Activated T-cell treated with anti-CD3 and anti-CD28 coated beads, Interleukin-2, amount 50 U/mL, for 4 hours (primary cell): ENCODE measurements around the gene PAM. TPM values are rescaled to one million over a fixed set of nuclear protein-coding genes. Genes with fewer than 3 reads are reported as not detected.

Experiments used
- ATAC-seq, 2 donors: fragments of 200-7000 bp; cut with Tn5 transposase; one replicate each; pipeline ENCODE4 v1.10.0; 2021
- DNase-seq: peaks from one replicate; pipeline ENCODE4 v3.0.0-alpha.2; 2020
- H3K27me3 Mint-ChIP-seq: one replicate; pipeline ENCODE4 v1.8.0; 2021; ENCODE audit warnings: low read depth, mixed read lengths
- H3K36me3 Mint-ChIP-seq: one replicate; pipeline ENCODE4 v1.8.0; 2022; ENCODE audit warnings: mixed read lengths; ENCODE audit not compliant: insufficient read depth
- H3K4me1 Mint-ChIP-seq: one replicate; pipeline ENCODE4 v1.8.0; 2021; ENCODE audit warnings: low read depth, mixed read lengths
- H3K4me3 Mint-ChIP-seq: one replicate; pipeline ENCODE4 v1.8.0; 2021; ENCODE audit warnings: mild to moderate bottlenecking, moderate library complexity, mixed read lengths
- H3K9me3 Mint-ChIP-seq: one replicate; pipeline ENCODE4 v1.8.0; 2021; ENCODE audit warnings: mixed read lengths
- total RNA-seq, 3 donors: library from RNA; stranded (reverse); gene quantifications; one replicate each; pipeline ENCODE4 v1.2.1, GENCODE V29; 2021

PAM gene
- total RNA-seq, 3 donors from 2014 or later, result 50.9 to 56.2 (median 55.7) TPM

- H3K36me3 Mint-ChIP-seq, result no peaks in the 10 kb centered on the region
- H3K9me3 Mint-ChIP-seq, result peaks cover 3% of the 10 kb centered on the region
- DNase-seq (no peak), ATAC-seq (no peak)
- H3K4me3 Mint-ChIP-seq, result no peak overlapping the region
- peaks cover 18% of the 10 kb centered on the region for H3K4me1 Mint-ChIP-seq
- H3K27me3 Mint-ChIP-seq, result peaks cover 3% of the 10 kb centered on the region
Observed at GRCh38 chr5:102858221-102858620, 103.1 kb downstream of the PAM start.

- Mint-ChIP-seq H3K4me1 (peaks cover 16% of the 10 kb centered on the region), H3K4me3 (no peak overlapping the region), H3K27me3 (peaks cover 4% of the 10 kb centered on the region), H3K36me3 (no peaks in the 10 kb centered on the region), H3K9me3 (peaks cover 3% of the 10 kb centered on the region)
- ATAC-seq, result peak; percentile 34 to 67
- DNase-seq, result no peak
Observed at GRCh38 chr5:102858808-102859207, 103.7 kb downstream of the PAM start.

GRCh38 chr5:102860035-102860434 lies 104.9 kb downstream of the PAM start:
- H3K27me3 Mint-ChIP-seq, result peaks cover 6% of the 10 kb centered on the region
- ATAC-seq, result no peak
- H3K9me3 Mint-ChIP-seq, result peaks cover 3% of the 10 kb centered on the region
- DNase-seq, result no peak
- peaks cover 10% of the 10 kb centered on the region for H3K4me1 Mint-ChIP-seq
- no peaks in the 10 kb centered on the region for H3K36me3 Mint-ChIP-seq
- H3K4me3 Mint-ChIP-seq, result no peak overlapping the region

- ATAC-seq, result no peak
- H3K4me3 Mint-ChIP-seq, result no peak overlapping the region
Observed at GRCh38 chr5:102863058-102863457, 108.0 kb downstream of the PAM start.

GRCh38 chr5:102863764-102864560 lies 108.9 kb downstream of the PAM start:
- no peak for ATAC-seq
- peaks cover 19% of the 10 kb centered on the region for H3K27me3 Mint-ChIP-seq
- no peaks in the 10 kb centered on the region for H3K9me3 Mint-ChIP-seq
- no peak for DNase-seq
- no peak overlapping the region for H3K4me3 Mint-ChIP-seq
- H3K4me1 Mint-ChIP-seq, result peaks cover 12% of the 10 kb centered on the region
- H3K36me3 Mint-ChIP-seq, result peaks cover 6% of the 10 kb centered on the region

More at GRCh38 chr5:102863058-102863457, 108.0 kb downstream of the PAM start:
- Mint-ChIP-seq H3K27me3 (peaks cover 19% of the 10 kb centered on the region), H3K4me1 (peaks cover 12% of the 10 kb centered on the region), H3K9me3 (no peaks in the 10 kb centered on the region), H3K36me3 (peaks cover 4% of the 10 kb centered on the region)
- no peak for DNase-seq

- Mint-ChIP-seq H3K27me3 (peaks cover 22% of the 10 kb centered on the region), H3K4me1 (peaks cover 14% of the 10 kb centered on the region), H3K4me3 (peak overlapping the region; percentile 77), H3K9me3 (no peaks in the 10 kb centered on the region), H3K36me3 (peaks cover 16% of the 10 kb centered on the region)
- no peak for ATAC-seq
- DNase-seq, result no peak
Observed at GRCh38 chr5:102865171-102865509, 110.0 kb downstream of the PAM start.

GRCh38 chr5:102865510-102866236 lies 110.6 kb downstream of the PAM start:
- peak; percentile 28 for DNase-seq
- Mint-ChIP-seq H3K36me3 (peaks cover 16% of the 10 kb centered on the region), H3K9me3 (no peaks in the 10 kb centered on the region), H3K27me3 (peaks cover 22% of the 10 kb centered on the region), H3K4me3 (peak overlapping the region; percentile 77), H3K4me1 (peaks cover 14% of the 10 kb centered on the region)
- ATAC-seq, result peak; percentile 98 to 99

- peaks cover 14% of the 10 kb centered on the region for H3K4me1 Mint-ChIP-seq
- peak overlapping the region; percentile 77 for H3K4me3 Mint-ChIP-seq
- H3K9me3 Mint-ChIP-seq, result no peaks in the 10 kb centered on the region
- ATAC-seq (no peak), DNase-seq (no peak)
- peaks cover 22% of the 10 kb centered on the region for H3K27me3 Mint-ChIP-seq
- H3K36me3 Mint-ChIP-seq, result peaks cover 16% of the 10 kb centered on the region
Observed at GRCh38 chr5:102866237-102866600, 111.1 kb downstream of the PAM start.

GRCh38 chr5:102867992-102868662 lies 113.0 kb downstream of the PAM start:
- Mint-ChIP-seq H3K27me3 (peaks cover 20% of the 10 kb centered on the region), H3K36me3 (peaks cover 20% of the 10 kb centered on the region), H3K4me1 (peaks cover 14% of the 10 kb centered on the region), H3K9me3 (no peaks in the 10 kb centered on the region), H3K4me3 (no peak overlapping the region)
- DNase-seq (no peak), ATAC-seq (no peak)

- Mint-ChIP-seq H3K27me3 (peaks cover 18% of the 10 kb centered on the region), H3K4me1 (peaks cover 14% of the 10 kb centered on the region), H3K4me3 (no peak overlapping the region), H3K9me3 (no peaks in the 10 kb centered on the region), H3K36me3 (peaks cover 23% of the 10 kb centered on the region)
- DNase-seq, result no peak
- ATAC-seq, result no peak
Observed at GRCh38 chr5:102869230-102869629, 114.1 kb downstream of the PAM start.

GRCh38 chr5:102873379-102873932 lies 118.4 kb downstream of the PAM start:
- Mint-ChIP-seq H3K4me1 (peaks cover 2% of the 10 kb centered on the region), H3K9me3 (no peaks in the 10 kb centered on the region), H3K4me3 (no peak overlapping the region), H3K27me3 (peaks cover 3% of the 10 kb centered on the region), H3K36me3 (peaks cover 24% of the 10 kb centered on the region)
- ATAC-seq (no peak), DNase-seq (no peak)

GRCh38 chr5:102874054-102874453 lies 118.9 kb downstream of the PAM start:
- H3K36me3 Mint-ChIP-seq, result peaks cover 23% of the 10 kb centered on the region
- peaks cover 2% of the 10 kb centered on the region for H3K4me1 Mint-ChIP-seq
- ATAC-seq (no peak), DNase-seq (no peak)
- peaks cover 2% of the 10 kb centered on the region for H3K27me3 Mint-ChIP-seq
- no peaks in the 10 kb centered on the region for H3K9me3 Mint-ChIP-seq
- H3K4me3 Mint-ChIP-seq, result no peak overlapping the region

- Mint-ChIP-seq H3K36me3 (peaks cover 19% of the 10 kb centered on the region), H3K4me1 (no peaks in the 10 kb centered on the region), H3K9me3 (no peaks in the 10 kb centered on the region), H3K27me3 (no peaks in the 10 kb centered on the region), H3K4me3 (no peak overlapping the region)
- no peak for ATAC-seq
- DNase-seq, result no peak
Observed at GRCh38 chr5:102875721-102876123, 120.6 kb downstream of the PAM start.

GRCh38 chr5:102876610-102877009 lies 121.5 kb downstream of the PAM start:
- H3K4me1 Mint-ChIP-seq, result no peaks in the 10 kb centered on the region
- no peak for ATAC-seq
- no peaks in the 10 kb centered on the region for H3K27me3 Mint-ChIP-seq
- no peaks in the 10 kb centered on the region for H3K9me3 Mint-ChIP-seq
- no peak overlapping the region for H3K4me3 Mint-ChIP-seq
- DNase-seq, result no peak
- H3K36me3 Mint-ChIP-seq, result peaks cover 19% of the 10 kb centered on the region
